ACC112 (cell line): Measurements from ENCODE around the gene OCIAD2.
"Not testable (repeated sequence)": the region's sequence is repeated elsewhere in the genome, so short reads cannot be mapped to it uniquely, and the experiment has no call there.

ENCODE experiments used
- H2AFZ ChIP-seq: fragments of 200-600 bp; sonication (generic); one replicate; pipeline ENCODE4 v1.6.0; 2017; ENCODE audit warnings: antibody characterized with exemption, low read length; ENCODE audit not compliant: unreplicated experiment
- H3K27ac ChIP-seq: fragments of 200-600 bp; sonication (generic); 2 replicates; pipeline ENCODE4 v1.5.1; 2014; ENCODE audit warnings: low read depth, mild to moderate bottlenecking, antibody characterized with exemption, low read length, moderate library complexity
- H3K27me3 ChIP-seq: fragments of 200-600 bp; sonication (generic); 2 replicates; pipeline ENCODE4 v1.6.1; 2014; ENCODE audit warnings: mild to moderate bottlenecking, antibody characterized with exemption, low read length, moderate library complexity, mixed read lengths; ENCODE audit not compliant: insufficient read depth
- H3K36me3 ChIP-seq: fragments of 200-600 bp; sonication (generic); 2 replicates; pipeline ENCODE4 v1.6.1; 2016; ENCODE audit warnings: mild to moderate bottlenecking, antibody characterized with exemption, low read length, moderate library complexity, mixed read lengths; ENCODE audit not compliant: insufficient read depth
- H3K4me1 ChIP-seq: fragments of 200-600 bp; sonication (generic); one replicate; pipeline ENCODE4 v1.6.1; 2016; ENCODE audit warnings: low read length, mixed read lengths; ENCODE audit not compliant: insufficient read depth, unreplicated experiment, control insufficient read depth
- H3K4me3 ChIP-seq: fragments of 200-600 bp; sonication (generic); 2 replicates; pipeline ENCODE4 v1.5.1; 2014; ENCODE audit warnings: mild to moderate bottlenecking, low read depth, low read length
- H3K79me2 ChIP-seq: fragments of 200-600 bp; sonication (generic); one replicate; pipeline ENCODE4 v1.6.0; 2016; ENCODE audit warnings: low read length; ENCODE audit not compliant: control insufficient read depth, unreplicated experiment, insufficient read depth

OCIAD2 gene

GRCh38 chr4:48938831-48939230 is 32.3 kb upstream of the OCIAD2 start:
- no peaks in the 10 kb centered on the region for H3K36me3 ChIP-seq
- H3K4me3 ChIP-seq: no peak overlapping the region
- no peak overlapping the region for H3K27ac ChIP-seq
- H2AFZ ChIP-seq: no peak overlapping the region
- H3K4me1 ChIP-seq: no peaks in the 10 kb centered on the region
- peaks cover 8% of the 10 kb centered on the region; the same call in 1 of the 2 replicates for H3K27me3 ChIP-seq
- no peaks in the 10 kb centered on the region for H3K79me2 ChIP-seq

GRCh38 chr4:48937033-48937432 is 30.5 kb upstream of the OCIAD2 start:
- H2AFZ ChIP-seq: no peak overlapping the region
- peaks cover 7% of the 10 kb centered on the region; the same call in 1 of the 2 replicates for H3K27me3 ChIP-seq
- no peaks in the 10 kb centered on the region for H3K79me2 ChIP-seq
- H3K4me1 ChIP-seq: no peaks in the 10 kb centered on the region
- no peak overlapping the region for H3K4me3 ChIP-seq
- H3K27ac ChIP-seq: no peak overlapping the region
- no peaks in the 10 kb centered on the region for H3K36me3 ChIP-seq

- H3K4me1 ChIP-seq: no peaks in the 10 kb centered on the region
- H2AFZ ChIP-seq: no peak overlapping the region
- H3K27me3 ChIP-seq: no peaks in the 10 kb centered on the region
- H3K36me3 ChIP-seq: no peaks in the 10 kb centered on the region
- H3K4me3 ChIP-seq: no peak overlapping the region
- H3K27ac ChIP-seq: no peak overlapping the region
- H3K79me2 ChIP-seq: no peaks in the 10 kb centered on the region
Observed at GRCh38 chr4:48931459-48931858, 24.9 kb upstream of the OCIAD2 start.

DNA sequence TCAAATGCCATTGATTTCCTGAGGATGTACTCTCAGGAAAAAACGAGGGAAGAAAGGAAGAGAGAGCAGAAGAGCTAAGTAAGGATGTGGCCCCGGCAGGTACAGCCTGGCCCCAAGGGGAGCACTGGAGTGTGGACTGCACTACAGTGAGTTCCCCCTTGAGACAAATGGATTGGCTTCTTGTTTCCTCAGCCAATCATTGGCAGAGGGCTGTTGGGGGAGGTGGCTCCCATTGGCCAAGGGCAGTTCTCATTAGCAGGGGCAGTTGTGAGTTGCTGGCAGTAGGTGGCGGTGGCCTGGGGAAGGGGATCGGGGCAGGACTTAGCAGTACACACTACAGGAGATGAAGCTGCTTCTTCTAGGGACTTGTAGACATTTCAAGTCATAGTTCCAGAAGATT is 24.1 kb upstream of the OCIAD2 start:
- H3K79me2 ChIP-seq: no peaks in the 10 kb centered on the region
- no peaks in the 10 kb centered on the region for H3K27me3 ChIP-seq
- H3K4me1 ChIP-seq: no peaks in the 10 kb centered on the region
- no peak overlapping the region for H3K27ac ChIP-seq
- H3K4me3 ChIP-seq: no peak overlapping the region
- no peak overlapping the region for H2AFZ ChIP-seq
- H3K36me3 ChIP-seq: no peaks in the 10 kb centered on the region

GRCh38 chr4:48924416-48924815 is 17.8 kb upstream of the OCIAD2 start:
- Histone ChIP-seq H3K27me3 (no peaks in the 10 kb centered on the region), H2AFZ (no peak overlapping the region), H3K4me1 (no peaks in the 10 kb centered on the region), H3K27ac (no peak overlapping the region), H3K36me3 (no peaks in the 10 kb centered on the region), H3K4me3 (no peak overlapping the region), H3K79me2 (no peaks in the 10 kb centered on the region)

DNA sequence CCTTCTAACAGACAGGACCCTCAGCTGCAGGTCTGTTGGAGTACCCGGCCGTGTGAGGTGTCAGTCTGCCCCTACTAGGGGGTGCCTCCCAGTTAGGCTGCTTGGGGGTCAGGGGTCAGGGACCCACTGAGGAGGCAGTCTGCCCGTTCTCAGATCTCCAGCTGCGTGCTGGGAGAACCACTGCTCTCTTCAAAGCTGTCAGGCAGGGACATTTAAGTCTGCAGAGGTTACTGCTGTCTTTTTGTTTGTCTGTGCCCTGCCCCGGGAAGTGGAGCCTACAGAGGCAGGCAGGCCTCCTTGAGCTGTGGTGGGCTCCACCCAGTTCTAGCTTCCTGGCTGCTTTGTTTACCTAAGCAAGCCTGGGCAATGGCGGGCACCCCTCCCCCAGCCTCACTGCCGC is 16.5 kb upstream of the OCIAD2 start:
- H3K36me3 ChIP-seq, H3K4me3 ChIP-seq, H2AFZ ChIP-seq, H3K79me2 ChIP-seq, H3K27me3 ChIP-seq, H3K4me1 ChIP-seq, H3K27ac ChIP-seq: not testable (repeated sequence)

DNA sequence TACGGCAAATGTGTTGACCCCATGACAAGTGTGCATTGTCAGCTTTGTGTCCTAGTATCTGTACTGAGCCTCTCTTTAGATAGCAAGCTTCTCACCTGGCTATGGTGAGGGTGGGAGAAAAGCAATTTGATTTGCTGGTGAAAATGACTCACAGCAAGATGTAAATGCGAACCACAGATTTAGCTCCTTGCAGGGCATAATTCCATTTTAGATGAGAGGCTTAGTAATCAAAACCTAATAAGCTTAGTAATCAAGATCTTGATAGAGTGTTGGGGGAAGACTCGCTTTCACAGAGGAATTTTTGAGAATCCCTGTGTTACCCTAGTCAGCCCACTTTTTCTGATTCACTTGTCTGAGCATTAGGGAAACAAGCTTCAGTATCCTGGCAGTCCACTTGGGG is 7.7 kb upstream of the OCIAD2 start:
- H3K36me3 ChIP-seq: no peaks in the 10 kb centered on the region

DNA sequence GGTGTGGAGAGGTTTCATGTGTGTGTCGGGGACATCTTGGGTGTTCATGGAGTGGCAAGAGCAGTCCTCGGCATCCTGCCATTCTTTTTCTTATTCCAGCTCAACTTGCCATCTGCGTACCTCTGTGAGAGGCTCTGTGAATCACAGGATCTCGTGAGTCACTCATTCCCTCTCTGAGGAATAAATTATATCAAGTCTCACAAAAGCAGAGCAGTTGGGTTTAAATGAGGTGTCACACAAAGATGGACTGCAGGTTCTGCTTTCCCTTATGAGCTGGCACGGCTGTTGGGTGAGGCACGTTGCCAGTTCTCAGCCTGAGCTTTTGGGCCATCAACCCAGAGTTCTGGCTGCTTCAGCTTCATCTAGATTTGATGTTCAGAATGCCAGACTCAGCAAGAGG is 6.8 kb upstream of the OCIAD2 start:
- Histone ChIP-seq H2AFZ (peak overlapping the region; percentile 39), H3K27me3 (no peaks in the 10 kb centered on the region), H3K36me3 (no peaks in the 10 kb centered on the region), H3K4me3 (no peak overlapping the region), H3K27ac (peak overlapping the region; percentile 63), H3K79me2 (no peaks in the 10 kb centered on the region), H3K4me1 (peaks cover 21% of the 10 kb centered on the region)

More for the DNA sequence above, 7.7 kb upstream of the OCIAD2 start:
- Histone ChIP-seq H3K4me3 (no peak overlapping the region), H2AFZ (no peak overlapping the region), H3K4me1 (peaks cover 16% of the 10 kb centered on the region), H3K79me2 (no peaks in the 10 kb centered on the region), H3K27ac (no peak overlapping the region), H3K27me3 (no peaks in the 10 kb centered on the region)

DNA sequence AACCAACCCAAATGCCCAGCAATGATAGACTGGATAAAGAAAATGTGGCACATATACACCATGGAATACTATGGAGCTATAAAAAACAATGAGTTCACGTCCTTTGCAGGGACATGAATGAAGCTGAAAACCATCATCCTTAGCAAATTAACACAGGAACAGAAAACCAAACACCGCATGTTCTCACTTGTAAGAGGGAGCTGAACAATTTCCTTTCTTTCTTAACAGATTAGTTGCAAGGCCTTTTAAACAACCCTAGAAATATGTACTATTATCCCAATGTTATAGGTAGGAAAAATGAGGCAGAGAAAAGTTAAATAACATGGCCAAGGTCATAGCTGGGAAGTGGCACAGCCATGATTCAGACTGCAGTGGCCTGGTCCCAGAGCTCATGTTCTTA is 5.8 kb upstream of the OCIAD2 start:
- Histone ChIP-seq H3K4me1 (peaks cover 21% of the 10 kb centered on the region), H3K4me3 (no peak overlapping the region), H2AFZ (no peak overlapping the region), H3K27me3 (no peaks in the 10 kb centered on the region), H3K27ac (no peak overlapping the region), H3K79me2 (no peaks in the 10 kb centered on the region), H3K36me3 (no peaks in the 10 kb centered on the region)

GRCh38 chr4:48910511-48910910 is 3.9 kb upstream of the OCIAD2 start:
- Histone ChIP-seq H3K4me1 (peaks cover 27% of the 10 kb centered on the region), H3K4me3 (no peak overlapping the region), H3K79me2 (no peaks in the 10 kb centered on the region), H3K27me3 (no peaks in the 10 kb centered on the region), H3K36me3 (no peaks in the 10 kb centered on the region), H2AFZ (no peak overlapping the region), H3K27ac (no peak overlapping the region)

DNA sequence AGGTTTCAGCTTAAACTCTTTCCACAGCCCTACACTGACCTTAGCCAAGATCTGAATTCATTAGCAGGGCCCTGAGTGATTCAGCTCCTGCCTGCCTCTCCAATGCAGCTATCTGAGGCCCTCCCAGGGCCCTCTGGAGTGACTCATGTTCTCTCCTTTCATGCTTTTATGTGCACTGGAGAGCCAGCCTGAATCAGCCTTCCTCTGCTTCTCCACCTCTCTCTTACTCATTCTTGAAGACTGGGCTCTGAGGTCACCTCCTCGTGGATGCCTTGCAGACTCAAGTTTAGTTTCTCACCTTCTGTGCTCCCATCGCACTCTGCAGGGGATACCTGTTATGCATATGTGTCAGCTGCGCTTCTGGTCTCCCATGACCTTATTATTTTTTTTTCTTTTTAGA is 3.1 kb upstream of the OCIAD2 start:
- Histone ChIP-seq H3K27me3 (no peaks in the 10 kb centered on the region), H3K79me2 (no peaks in the 10 kb centered on the region), H3K4me1 (peaks cover 35% of the 10 kb centered on the region), H3K4me3 (no peak overlapping the region), H3K36me3 (no peaks in the 10 kb centered on the region), H2AFZ (peak overlapping the region; percentile 12), H3K27ac (peak overlapping the region; percentile 65)
